ENCODE data around the gene PAX1. TPM values are rescaled to one million over a fixed set of nuclear protein-coding genes. Genes with fewer than 3 reads are reported as not detected.

PAX1 gene
- total RNA-seq, 1 donor from 2014 or later, result not detected

DNA sequence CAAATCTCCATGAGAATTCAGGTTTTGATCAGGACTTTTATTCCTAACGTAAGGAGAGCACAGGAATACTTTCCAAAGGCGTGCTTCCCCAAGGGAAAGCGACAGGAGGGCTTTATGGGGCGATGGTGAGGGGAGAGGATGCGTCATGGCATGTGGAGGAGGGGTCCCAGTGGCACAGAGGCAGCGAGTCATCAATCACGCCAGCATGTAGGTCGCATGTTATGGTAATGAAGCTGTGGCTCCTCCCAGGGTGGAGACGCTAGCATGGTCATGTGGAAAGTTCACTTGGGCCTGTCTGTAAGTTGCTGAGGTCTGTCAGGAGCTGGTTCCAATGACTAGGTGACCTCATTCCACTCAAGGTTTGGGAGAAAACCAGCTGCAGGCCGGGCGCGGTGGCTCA, 35.3 kb upstream of the PAX1 start:
- Mint-ChIP-seq H3K4me1 (no peaks in the 10 kb centered on the region), H3K36me3 (no peaks in the 10 kb centered on the region), H3K27ac (no peak overlapping the region), H3K27me3 (ENCODE audit: low read depth) (peaks cover 19% of the 10 kb centered on the region), H3K4me3 (no peak overlapping the region), H3K9me3 (no peaks in the 10 kb centered on the region)
- no peak for DNase-seq (ENCODE audit: low spot score in 2 of 2, unreplicated experiment in 2 of 2)
- TF ChIP-seq, protein P1, sequence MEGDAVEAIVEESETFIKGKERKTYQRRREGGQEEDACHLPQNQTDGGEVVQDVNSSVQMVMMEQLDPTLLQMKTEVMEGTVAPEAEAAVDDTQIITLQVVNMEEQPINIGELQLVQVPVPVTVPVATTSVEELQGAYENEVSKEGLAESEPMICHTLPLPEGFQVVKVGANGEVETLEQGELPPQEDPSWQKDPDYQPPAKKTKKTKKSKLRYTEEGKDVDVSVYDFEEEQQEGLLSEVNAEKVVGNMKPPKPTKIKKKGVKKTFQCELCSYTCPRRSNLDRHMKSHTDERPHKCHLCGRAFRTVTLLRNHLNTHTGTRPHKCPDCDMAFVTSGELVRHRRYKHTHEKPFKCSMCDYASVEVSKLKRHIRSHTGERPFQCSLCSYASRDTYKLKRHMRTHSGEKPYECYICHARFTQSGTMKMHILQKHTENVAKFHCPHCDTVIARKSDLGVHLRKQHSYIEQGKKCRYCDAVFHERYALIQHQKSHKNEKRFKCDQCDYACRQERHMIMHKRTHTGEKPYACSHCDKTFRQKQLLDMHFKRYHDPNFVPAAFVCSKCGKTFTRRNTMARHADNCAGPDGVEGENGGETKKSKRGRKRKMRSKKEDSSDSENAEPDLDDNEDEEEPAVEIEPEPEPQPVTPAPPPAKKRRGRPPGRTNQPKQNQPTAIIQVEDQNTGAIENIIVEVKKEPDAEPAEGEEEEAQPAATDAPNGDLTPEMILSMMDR (IDR thresholded peaks at IDR 0.05; ENCODE audit: unreplicated experiment), result no peak

DNA sequence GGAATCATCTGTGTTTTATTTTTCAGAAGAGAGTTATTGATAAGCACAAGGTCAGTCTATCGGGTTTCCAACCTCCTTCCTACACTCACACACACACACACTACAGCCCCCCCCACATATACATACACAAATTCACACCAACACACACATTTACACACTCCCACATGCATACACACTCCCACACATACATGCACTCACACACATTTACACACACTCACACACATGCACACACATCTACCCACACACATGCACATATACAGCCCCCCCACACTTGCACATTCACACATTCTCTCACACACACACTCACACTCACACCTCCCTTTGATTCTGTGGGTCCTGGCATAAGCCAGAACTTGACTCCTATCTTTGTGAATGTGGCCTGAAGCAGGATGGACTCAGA, 34.5 kb upstream of the PAX1 start:
- no peak for DNase-seq (ENCODE audit: low spot score in 2 of 2, unreplicated experiment in 2 of 2)
- Mint-ChIP-seq H3K27ac (no peak overlapping the region), H3K27me3 (ENCODE audit: low read depth) (peaks cover 16% of the 10 kb centered on the region)

DNA sequence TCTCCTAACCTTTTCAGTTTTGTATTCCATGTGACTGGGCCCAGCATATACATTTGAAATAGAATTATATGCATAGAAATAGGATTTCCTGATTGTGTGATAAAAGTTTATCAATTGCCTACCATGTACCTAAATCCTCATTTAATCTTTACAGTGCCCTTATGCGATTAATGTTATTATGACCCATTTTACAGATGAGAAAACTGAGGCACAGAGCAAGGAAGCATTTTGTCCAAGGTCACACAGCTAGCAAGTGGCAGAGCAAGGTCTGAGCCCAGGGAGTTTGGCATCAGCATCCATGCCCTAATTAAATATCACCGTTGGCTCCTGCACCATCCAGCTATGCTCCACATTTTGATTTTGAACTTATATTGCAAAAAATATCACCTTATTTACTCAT, 28.2 kb upstream of the PAX1 start:
- TF ChIP-seq, protein P1 (IDR thresholded peaks at IDR 0.05; ENCODE audit: unreplicated experiment), result no peak
- no peak for DNase-seq (ENCODE audit: low spot score in 2 of 2, unreplicated experiment in 2 of 2)
- Mint-ChIP-seq H3K36me3 (no peaks in the 10 kb centered on the region), H3K4me3 (no peak overlapping the region), H3K27ac (no peak overlapping the region), H3K27me3 (ENCODE audit: low read depth) (peaks cover 45% of the 10 kb centered on the region), H3K4me1 (peaks cover under 1% of the 10 kb centered on the region), H3K9me3 (no peaks in the 10 kb centered on the region)

More for the DNA sequence above, 34.5 kb upstream of the PAX1 start:
- TF ChIP-seq, protein P1 (IDR thresholded peaks at IDR 0.05; ENCODE audit: unreplicated experiment), result no peak
- no peaks in the 10 kb centered on the region for H3K36me3 Mint-ChIP-seq
- no peaks in the 10 kb centered on the region for H3K9me3 Mint-ChIP-seq
- H3K4me3 Mint-ChIP-seq, result no peak overlapping the region
- H3K4me1 Mint-ChIP-seq, result no peaks in the 10 kb centered on the region

DNA sequence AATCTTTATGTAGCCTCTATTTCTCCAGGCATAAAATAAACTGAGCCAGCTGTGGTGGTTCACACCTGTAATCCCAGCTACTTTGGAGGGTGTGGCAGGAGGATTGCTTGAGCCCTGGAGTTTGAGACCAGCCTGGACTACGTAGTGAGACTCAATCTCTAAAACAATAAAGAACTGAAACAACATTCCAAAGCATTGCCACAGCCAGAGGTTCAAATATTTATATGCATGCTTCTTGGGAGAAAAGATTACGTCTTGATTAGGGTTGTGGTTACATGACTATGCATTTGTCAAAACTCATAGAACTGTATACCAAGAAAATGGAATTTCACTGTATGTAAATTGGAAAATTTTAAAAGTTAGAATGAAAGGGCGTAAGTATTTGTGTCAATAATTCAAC, 27.7 kb upstream of the PAX1 start:
- H3K36me3 Mint-ChIP-seq, result no peaks in the 10 kb centered on the region
- H3K9me3 Mint-ChIP-seq, result no peaks in the 10 kb centered on the region
- DNase-seq (ENCODE audit: low spot score in 2 of 2, unreplicated experiment in 2 of 2), result no peak
- peaks cover 6% of the 10 kb centered on the region for H3K4me1 Mint-ChIP-seq
- no peak overlapping the region for H3K27ac Mint-ChIP-seq
- TF ChIP-seq, protein P1 (IDR thresholded peaks at IDR 0.05; ENCODE audit: unreplicated experiment), result no peak
- no peak overlapping the region for H3K4me3 Mint-ChIP-seq
- H3K27me3 Mint-ChIP-seq (ENCODE audit: low read depth), result peaks cover 47% of the 10 kb centered on the region

DNA sequence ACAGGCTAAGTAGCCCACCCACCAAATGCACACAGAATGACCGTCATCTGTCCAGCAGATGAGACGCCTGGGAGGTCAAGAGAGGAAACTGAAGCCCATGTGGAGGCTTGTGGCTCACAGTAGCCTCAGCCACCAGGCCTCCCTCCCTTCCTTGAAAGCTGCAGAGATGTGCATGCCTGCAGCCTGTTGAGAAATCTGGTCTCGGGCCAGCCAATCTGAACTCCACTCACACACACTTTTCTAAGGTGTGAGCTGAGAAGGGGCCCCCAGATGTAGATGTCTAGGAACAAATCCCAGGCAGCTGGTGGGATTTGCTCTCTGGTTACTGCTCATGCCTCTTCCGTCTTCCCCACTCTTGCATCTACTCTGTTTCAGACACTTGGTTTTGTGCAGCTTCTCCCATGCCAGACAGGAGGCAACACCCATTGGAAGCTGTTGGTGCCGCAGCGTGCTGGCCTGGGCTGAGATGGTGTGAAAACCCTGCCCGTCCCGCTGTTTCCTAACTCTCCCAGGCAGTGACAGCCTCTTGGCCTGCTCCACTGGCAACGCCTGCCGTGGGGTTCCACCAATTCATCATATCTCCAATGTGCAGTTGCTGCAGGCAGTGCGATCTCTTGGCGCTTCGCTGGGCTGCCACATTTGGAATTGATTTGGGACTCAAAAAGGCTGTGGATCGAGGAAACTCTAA, 24.1 kb upstream of the PAX1 start:
- Mint-ChIP-seq H3K27me3 (ENCODE audit: low read depth) (peaks cover 56% of the 10 kb centered on the region), H3K27ac (no peak overlapping the region), H3K9me3 (no peaks in the 10 kb centered on the region), H3K4me1 (peaks cover 10% of the 10 kb centered on the region), H3K36me3 (no peaks in the 10 kb centered on the region), H3K4me3 (no peak overlapping the region)
- TF ChIP-seq, protein P1 (IDR thresholded peaks at IDR 0.05; ENCODE audit: unreplicated experiment), result no peak
- no peak for DNase-seq (ENCODE audit: low spot score in 2 of 2, unreplicated experiment in 2 of 2)

Data from mesothelial cell of epicardium (in vitro differentiated cells).